WERI-Rb-1 (cell line): ENCODE results near the gene SVIL.

Source experiments
- DNase-seq: peaks from one replicate; pipeline ENCODE4 v3.0.0-alpha.2; 2020
- H3K27ac ChIP-seq: fragments of 250-450 bp; sonication (Bioruptor Pico); 2 replicates; pipeline ENCODE4 v1.5.1; 2020; ENCODE audit warnings: mild to moderate bottlenecking, moderate library complexity
- H3K27me3 ChIP-seq: fragments of 250-450 bp; sonication (Bioruptor Pico); 2 replicates; pipeline ENCODE4 v1.5.1; 2021; ENCODE audit warnings: mild to moderate bottlenecking, low read depth, moderate library complexity; ENCODE audit not compliant: insufficient read depth, severe bottlenecking
- H3K36me3 ChIP-seq: fragments of 250-450 bp; sonication (Bioruptor Pico); 2 replicates; pipeline ENCODE4 v1.5.1; 2020; ENCODE audit warnings: mild to moderate bottlenecking, moderate library complexity
- H3K4me3 ChIP-seq: 2 replicates; pipeline ENCODE4 v1.5.1; 2011; ENCODE audit warnings: low read depth, mild to moderate bottlenecking, control low read depth, low read length
- H3K9me3 ChIP-seq: fragments of 250-450 bp; sonication (Bioruptor Pico); 2 replicates; pipeline ENCODE4 v1.5.1; 2021; ENCODE audit warnings: mild to moderate bottlenecking, moderate library complexity; ENCODE audit not compliant: severe bottlenecking
- CTCF ChIP-seq: IDR thresholded peaks from 2 replicates; pipeline ENCODE4 v1.5.1; 2011; ENCODE audit warnings: low read depth, mild to moderate bottlenecking, control low read depth, inconsistent platforms, low read length

The SVIL gene

GRCh38 chr10:29427667-29428066, 207.1 kb downstream of the SVIL start:
- no peaks in the 10 kb centered on the region for H3K9me3 ChIP-seq
- no peak overlapping the region for H3K27ac ChIP-seq
- no peak for DNase-seq
- TF ChIP-seq CTCF, result no peak
- H3K4me3 ChIP-seq, result no peak overlapping the region
- H3K27me3 ChIP-seq, result no peaks in the 10 kb centered on the region
- no peaks in the 10 kb centered on the region for H3K36me3 ChIP-seq

- no peaks in the 10 kb centered on the region for H3K9me3 ChIP-seq
- no peaks in the 10 kb centered on the region for H3K36me3 ChIP-seq
- no peaks in the 10 kb centered on the region for H3K27me3 ChIP-seq
- no peak for DNase-seq
- H3K27ac ChIP-seq, result no peak overlapping the region
- H3K4me3 ChIP-seq, result no peak overlapping the region
- TF ChIP-seq CTCF, result no peak
Measured at GRCh38 chr10:29426420-29426819, 208.4 kb downstream of the SVIL start.

GRCh38 chr10:29424017-29424416, 210.8 kb downstream of the SVIL start:
- H3K9me3 ChIP-seq, result no peaks in the 10 kb centered on the region
- DNase-seq, result no peak
- no peaks in the 10 kb centered on the region for H3K36me3 ChIP-seq
- H3K4me3 ChIP-seq, result no peak overlapping the region
- H3K27me3 ChIP-seq, result no peaks in the 10 kb centered on the region
- TF ChIP-seq CTCF, result no peak
- no peak overlapping the region for H3K27ac ChIP-seq

GRCh38 chr10:29420744-29421143, 214.0 kb downstream of the SVIL start:
- no peaks in the 10 kb centered on the region for H3K27me3 ChIP-seq
- H3K27ac ChIP-seq, result no peak overlapping the region
- no peak overlapping the region for H3K4me3 ChIP-seq
- H3K9me3 ChIP-seq, result no peaks in the 10 kb centered on the region
- H3K36me3 ChIP-seq, result no peaks in the 10 kb centered on the region
- no peak for DNase-seq
- TF ChIP-seq CTCF, result no peak

- Histone ChIP-seq H3K9me3 (no peaks in the 10 kb centered on the region), H3K4me3 (no peak overlapping the region), H3K27ac (no peak overlapping the region), H3K36me3 (no peaks in the 10 kb centered on the region), H3K27me3 (no peaks in the 10 kb centered on the region)
- TF ChIP-seq CTCF, result no peak
- no peak for DNase-seq
Measured at GRCh38 chr10:29417324-29417723, 217.4 kb downstream of the SVIL start.

- no peaks in the 10 kb centered on the region for H3K36me3 ChIP-seq
- no peak for DNase-seq
- H3K4me3 ChIP-seq, result no peak overlapping the region
- H3K27me3 ChIP-seq, result no peaks in the 10 kb centered on the region
- no peak overlapping the region for H3K27ac ChIP-seq
- no peaks in the 10 kb centered on the region for H3K9me3 ChIP-seq
- no peak for TF ChIP-seq CTCF
Measured at GRCh38 chr10:29415876-29416275, 218.9 kb downstream of the SVIL start.
